Breast epithelium (tissue), 3 donors: ENCODE measurements around the gene ZPBP2.

ENCODE experiments used
- POLR2AphosphoS5 ChIP-seq, 3 donors: sonication (generic); formaldehyde crosslinking; IDR thresholded peaks; one replicate each; pipeline ENCODE4 v1.6.1; 2017; ENCODE audit warnings: antibody characterized with exemption in 3 of 3
- TF ChIP-seq, protein P1 (sequence below), 3 donors: fragments of 450-650 bp; IDR thresholded peaks; one replicate each; pipeline ENCODE4 v1.5.1; 2016 to 2017; ENCODE audit warnings: antibody characterized with exemption in 3 of 3, mild to moderate bottlenecking in 3 of 3, moderate library complexity in 3 of 3

GRCh38 chr17:39826334-39826733, 41.7 kb upstream of the ZPBP2 start:
- TF ChIP-seq, protein P1, sequence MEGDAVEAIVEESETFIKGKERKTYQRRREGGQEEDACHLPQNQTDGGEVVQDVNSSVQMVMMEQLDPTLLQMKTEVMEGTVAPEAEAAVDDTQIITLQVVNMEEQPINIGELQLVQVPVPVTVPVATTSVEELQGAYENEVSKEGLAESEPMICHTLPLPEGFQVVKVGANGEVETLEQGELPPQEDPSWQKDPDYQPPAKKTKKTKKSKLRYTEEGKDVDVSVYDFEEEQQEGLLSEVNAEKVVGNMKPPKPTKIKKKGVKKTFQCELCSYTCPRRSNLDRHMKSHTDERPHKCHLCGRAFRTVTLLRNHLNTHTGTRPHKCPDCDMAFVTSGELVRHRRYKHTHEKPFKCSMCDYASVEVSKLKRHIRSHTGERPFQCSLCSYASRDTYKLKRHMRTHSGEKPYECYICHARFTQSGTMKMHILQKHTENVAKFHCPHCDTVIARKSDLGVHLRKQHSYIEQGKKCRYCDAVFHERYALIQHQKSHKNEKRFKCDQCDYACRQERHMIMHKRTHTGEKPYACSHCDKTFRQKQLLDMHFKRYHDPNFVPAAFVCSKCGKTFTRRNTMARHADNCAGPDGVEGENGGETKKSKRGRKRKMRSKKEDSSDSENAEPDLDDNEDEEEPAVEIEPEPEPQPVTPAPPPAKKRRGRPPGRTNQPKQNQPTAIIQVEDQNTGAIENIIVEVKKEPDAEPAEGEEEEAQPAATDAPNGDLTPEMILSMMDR (IDR thresholded peaks at IDR 0.05): no peak
- no peak for TF ChIP-seq POLR2AphosphoS5 (IDR thresholded peaks at IDR 0.05)
